K562 (cell line): ENCODE measurements around the gene NCR1. TPM values are rescaled to one million over a fixed set of nuclear protein-coding genes. Genes with fewer than 3 reads are reported as not detected.

Experiments used
- CBFA2T3 ChIP-seq: fragments of 450-650 bp; IDR thresholded peaks from 2 replicates; pipeline ENCODE4 v1.6.1; 2017
- CC2D1A ChIP-seq: fragments of 450-650 bp; IDR thresholded peaks from 2 replicates; pipeline ENCODE4 v1.6.1; 2017; ENCODE audit warnings: mild to moderate bottlenecking
- DMBX1 ChIP-seq: fragments of 250-450 bp; sonication (Bioruptor Pico); IDR thresholded peaks from 2 replicates; pipeline ENCODE4 v1.8.0; 2022; ENCODE audit warnings: inconsistent platforms, mild to moderate bottlenecking, moderate library complexity, borderline replicate concordance
- HDAC1 ChIP-seq, 2 experiments: fragments of 450-650 bp; IDR thresholded peaks; 2 replicates each; pipeline ENCODE4 v1.6.1; 2016 to 2017; ENCODE audit warnings: inconsistent platforms in 1 of 2, mild to moderate bottlenecking in 1 of 2, moderate library complexity in 1 of 2
- KLF16 ChIP-seq: IDR thresholded peaks from 2 replicates; pipeline ENCODE4 v1.6.1; 2016; ENCODE audit warnings: antibody characterized with exemption
- LCOR ChIP-seq: sonication (generic); formaldehyde crosslinking; IDR thresholded peaks from 2 replicates; pipeline ENCODE4 v1.8.0; 2022; ENCODE audit warnings: mild to moderate bottlenecking, missing genetic modification reagents
- PRDM10 ChIP-seq: fragments of 450-650 bp; IDR thresholded peaks from 2 replicates; pipeline ENCODE4 v1.6.1; 2018; ENCODE audit not compliant: partially characterized antibody
- RAD51 ChIP-seq: fragments of 450-650 bp; IDR thresholded peaks from 2 replicates; pipeline ENCODE4 v1.7.1; 2016; ENCODE audit warnings: low read depth, mild to moderate bottlenecking, borderline replicate concordance
- SMAD4 ChIP-seq: fragments of 250-450 bp; sonication (Bioruptor Pico); conservative IDR thresholded peaks from 2 replicates; pipeline ENCODE4 v1.8.0; 2021; ENCODE audit warnings: inconsistent platforms, mild to moderate bottlenecking, moderate library complexity
- SMARCA4 ChIP-seq: fragments of 450-650 bp; IDR thresholded peaks from 2 replicates; pipeline ENCODE4 v1.6.1; 2016
- STAT5A ChIP-seq: IDR thresholded peaks from 2 replicates; pipeline ENCODE4 v1.6.1; 2012; ENCODE audit warnings: low read length, inconsistent platforms, borderline replicate concordance
- USF1 ChIP-seq: sonication (generic); formaldehyde crosslinking; IDR thresholded peaks from 2 replicates; pipeline ENCODE4 v1.9.0; 2022; ENCODE audit warnings: mild to moderate bottlenecking, missing genetic modification reagents
- ZEB2 ChIP-seq: fragments of 450-650 bp; IDR thresholded peaks from 2 replicates; pipeline ENCODE4 v1.6.1; 2016
- ZNF311 ChIP-seq: fragments of 250-450 bp; sonication (Bioruptor Pico); IDR thresholded peaks from 2 replicates; pipeline ENCODE4 v1.4.0; 2020; ENCODE audit warnings: mild to moderate bottlenecking, moderate library complexity
- polyA plus RNA-seq, 8 experiments: library from polyadenylated mRNA; depleted of rRNA in 4 of 8; stranded (reverse) in 5 of 8; unstranded in 3 of 8; fragments of >200 nt; fragmentation: Nextera tagmentation in 2 of 8; fragmentation: Illumina TruSeq in 1 of 8; extraction: Ambion mirVana in 2 of 8; extraction: Trizol in 1 of 8; gene quantifications; 2 replicates each; pipeline versions ENCODE4 v1.2.1 to v1.2.3, GENCODE V29; 2011 to 2014; ENCODE audit warnings: inconsistent platforms in 1 of 8, missing spikeins in 1 of 8
- total RNA-seq, 7 experiments: library from RNA; depleted of rRNA in 6 of 7; stranded (reverse); fragments of >200 nt in 6 of 7; fragmentation: Illumina TruSeq in 2 of 7; extraction: Trizol in 2 of 7; gene quantifications; 2 replicates each; pipeline versions ENCODE4 v1.2.1 to v1.2.3, GENCODE V29; 2011 to 2021; ENCODE audit warnings: low replicate concordance in 1 of 7
- TF ChIP-seq, protein P1 (sequence below): sonication (generic); formaldehyde crosslinking; IDR thresholded peaks from 2 replicates; pipeline ENCODE4 v1.8.0; 2022; ENCODE audit warnings: missing genetic modification reagents, mild to moderate bottlenecking, moderate library complexity, borderline replicate concordance
- TF ChIP-seq, protein P2 (sequence below), 2 experiments: fragments of 450-650 bp; conservative IDR thresholded peaks; 2 replicates each; pipeline ENCODE4 v1.6.1; 2017; ENCODE audit warnings: mild to moderate bottlenecking in 2 of 2, moderate library complexity in 2 of 2
- TF ChIP-seq, protein P3 (sequence below): fragments of 450-650 bp; IDR thresholded peaks from 2 replicates; pipeline ENCODE4 v1.6.1; 2016; ENCODE audit warnings: borderline replicate concordance
- TF ChIP-seq, protein P4 (sequence below): sonication (generic); formaldehyde crosslinking; IDR thresholded peaks from 2 replicates; pipeline ENCODE4 v1.9.0; 2022; ENCODE audit warnings: mild to moderate bottlenecking, missing genetic modification reagents

The NCR1 gene
- total and polyA plus RNA-seq, 9 of the 15 experiments (the other 6 are each of a cell fraction or from before 2014, with no cell fraction given) = 0.25 to 3.1 (median 1.2) TPM

DNA sequence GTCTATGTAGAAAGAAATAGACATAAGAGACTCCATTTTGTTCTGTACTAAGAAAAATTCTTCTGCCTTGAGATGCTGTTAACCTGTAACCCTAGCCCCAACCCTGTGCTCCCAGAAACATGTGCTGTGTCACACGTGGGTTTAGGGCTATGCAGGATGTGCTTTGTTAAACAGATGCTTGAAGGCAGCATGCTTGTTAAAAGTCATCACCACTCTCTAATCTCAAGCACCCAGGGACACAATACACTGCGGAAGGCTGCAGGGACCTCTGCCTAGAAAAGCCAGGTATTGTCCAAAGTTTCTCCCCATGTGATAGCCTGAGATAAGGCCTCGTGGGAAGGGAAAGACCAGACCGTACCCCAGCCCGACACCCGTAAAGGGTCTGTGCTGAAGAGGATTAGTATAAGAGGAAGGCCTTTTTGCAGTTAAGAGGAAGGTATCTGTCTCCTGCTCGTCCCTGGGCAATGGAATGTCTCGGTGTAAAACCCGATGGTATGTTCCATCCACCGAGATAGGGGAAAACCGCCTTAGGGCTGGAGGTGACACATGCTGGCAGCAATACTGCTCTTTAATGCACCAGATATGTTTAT is 37.9 kb downstream of the NCR1 start (continued):
- TF ChIP-seq PRDM10 (peak; percentile 97), STAT5A (peak; percentile 37; the same call in 1 of the 2 replicates), HDAC1 (IDR thresholded peaks at IDR 0.05) (peak in 1 of 2 experiments; percentile 74; a peak in 2 of 4 replicates), KLF16 (0 out of 2 replicates have a peak, but pooled peaks have one; percentile 34), ZNF311 (CRISPR knock-in tag) (0 out of 2 replicates have a peak, but pooled peaks have one; percentile 68), ZEB2 (peak; percentile 51; the same call in 1 of the 2 replicates), SMAD4 (CRISPR knock-in tag) (peak; percentile 66; the same call in 1 of the 2 replicates), LCOR (CRISPR knock-in tag) (peak; percentile 58; the same call in 1 of the 2 replicates), SMARCA4 (peak; percentile 32; the same call in 1 of the 2 replicates), CBFA2T3 (peak; percentile 93), CC2D1A (peak; percentile 31; the same call in 1 of the 2 replicates), DMBX1 (CRISPR knock-in tag) (peak; percentile 64; the same call in 1 of the 2 replicates), USF1 (peak; percentile 28; the same call in 1 of the 2 replicates), RAD51 (peak; percentile 28; the same call in 1 of the 2 replicates)
- TF ChIP-seq, protein P1, sequence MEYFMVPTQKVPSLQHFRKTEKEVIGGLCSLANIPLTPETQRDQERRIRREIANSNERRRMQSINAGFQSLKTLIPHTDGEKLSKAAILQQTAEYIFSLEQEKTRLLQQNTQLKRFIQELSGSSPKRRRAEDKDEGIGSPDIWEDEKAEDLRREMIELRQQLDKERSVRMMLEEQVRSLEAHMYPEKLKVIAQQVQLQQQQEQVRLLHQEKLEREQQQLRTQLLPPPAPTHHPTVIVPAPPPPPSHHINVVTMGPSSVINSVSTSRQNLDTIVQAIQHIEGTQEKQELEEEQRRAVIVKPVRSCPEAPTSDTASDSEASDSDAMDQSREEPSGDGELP (CRISPR knock-in tag) = peak; percentile 68
- TF ChIP-seq, protein P2, sequence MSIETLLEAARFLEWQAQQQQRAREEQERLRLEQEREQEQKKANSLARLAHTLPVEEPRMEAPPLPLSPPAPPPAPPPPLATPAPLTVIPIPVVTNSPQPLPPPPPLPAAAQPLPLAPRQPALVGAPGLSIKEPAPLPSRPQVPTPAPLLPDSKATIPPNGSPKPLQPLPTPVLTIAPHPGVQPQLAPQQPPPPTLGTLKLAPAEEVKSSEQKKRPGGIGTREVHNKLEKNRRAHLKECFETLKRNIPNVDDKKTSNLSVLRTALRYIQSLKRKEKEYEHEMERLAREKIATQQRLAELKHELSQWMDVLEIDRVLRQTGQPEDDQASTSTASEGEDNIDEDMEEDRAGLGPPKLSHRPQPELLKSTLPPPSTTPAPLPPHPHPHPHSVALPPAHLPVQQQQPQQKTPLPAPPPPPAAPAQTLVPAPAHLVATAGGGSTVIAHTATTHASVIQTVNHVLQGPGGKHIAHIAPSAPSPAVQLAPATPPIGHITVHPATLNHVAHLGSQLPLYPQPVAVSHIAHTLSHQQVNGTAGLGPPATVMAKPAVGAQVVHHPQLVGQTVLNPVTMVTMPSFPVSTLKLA (conservative IDR thresholded peaks at IDR 0.05) = peak; percentile 83 to 89
- TF ChIP-seq, protein P3, sequence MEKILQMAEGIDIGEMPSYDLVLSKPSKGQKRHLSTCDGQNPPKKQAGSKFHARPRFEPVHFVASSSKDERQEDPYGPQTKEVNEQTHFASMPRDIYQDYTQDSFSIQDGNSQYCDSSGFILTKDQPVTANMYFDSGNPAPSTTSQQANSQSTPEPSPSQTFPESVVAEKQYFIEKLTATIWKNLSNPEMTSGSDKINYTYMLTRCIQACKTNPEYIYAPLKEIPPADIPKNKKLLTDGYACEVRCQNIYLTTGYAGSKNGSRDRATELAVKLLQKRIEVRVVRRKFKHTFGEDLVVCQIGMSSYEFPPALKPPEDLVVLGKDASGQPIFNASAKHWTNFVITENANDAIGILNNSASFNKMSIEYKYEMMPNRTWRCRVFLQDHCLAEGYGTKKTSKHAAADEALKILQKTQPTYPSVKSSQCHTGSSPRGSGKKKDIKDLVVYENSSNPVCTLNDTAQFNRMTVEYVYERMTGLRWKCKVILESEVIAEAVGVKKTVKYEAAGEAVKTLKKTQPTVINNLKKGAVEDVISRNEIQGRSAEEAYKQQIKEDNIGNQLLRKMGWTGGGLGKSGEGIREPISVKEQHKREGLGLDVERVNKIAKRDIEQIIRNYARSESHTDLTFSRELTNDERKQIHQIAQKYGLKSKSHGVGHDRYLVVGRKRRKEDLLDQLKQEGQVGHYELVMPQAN = peak; percentile 38; the same call in 1 of the 2 replicates
- TF ChIP-seq, protein P4, sequence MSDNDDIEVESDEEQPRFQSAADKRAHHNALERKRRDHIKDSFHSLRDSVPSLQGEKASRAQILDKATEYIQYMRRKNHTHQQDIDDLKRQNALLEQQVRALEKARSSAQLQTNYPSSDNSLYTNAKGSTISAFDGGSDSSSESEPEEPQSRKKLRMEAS = peak; percentile 90
